Fibroblast of skin of right quadriceps (primary cell): ENCODE results near the gene NLGN4X.

Experiments
- DNase-seq: peaks from one replicate; pipeline ENCODE4 v3.0.0-alpha.2; 2013

Gene NLGN4X

GRCh38 chrX:6228720-6229119 is at the start of gene NLGN4X:
NLGN4X (minus strand) TSS chrX:6228867; CDS start chrX:6151466, 77,401 bp downstream.
- no peak for DNase-seq

- no peak for DNase-seq
Observed at GRCh38 chrX:6266041-6266440, 37.4 kb upstream of the NLGN4X start.

DNA sequence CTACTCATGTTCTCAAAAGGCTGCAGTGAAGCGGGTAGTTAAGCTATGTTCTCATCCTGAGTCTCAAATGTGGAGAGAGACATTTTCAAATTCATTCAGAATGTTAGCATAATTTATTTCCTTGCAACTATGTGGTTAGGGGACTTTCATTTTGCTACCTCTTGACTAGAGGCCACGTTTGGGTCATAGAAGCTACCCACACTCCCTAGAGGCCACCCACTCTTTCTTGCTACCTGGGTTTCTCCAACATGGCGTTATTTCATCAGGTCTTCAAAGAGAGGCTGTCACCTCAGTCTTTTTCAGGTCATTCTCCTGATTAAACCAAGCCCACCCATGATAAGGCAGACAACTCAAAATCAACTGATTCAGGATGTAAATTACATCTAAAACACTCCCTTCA is 34.3 kb upstream of the NLGN4X start:
- DNase-seq, result no peak

GRCh38 chrX:6257025-6257424 is 28.4 kb upstream of the NLGN4X start:
- no peak for DNase-seq

GRCh38 chrX:6244666-6245065 is 16.0 kb upstream of the NLGN4X start:
- DNase-seq, result no peak

- DNase-seq, result no peak
Observed at GRCh38 chrX:6238576-6238975, 9.9 kb upstream of the NLGN4X start.

DNA sequence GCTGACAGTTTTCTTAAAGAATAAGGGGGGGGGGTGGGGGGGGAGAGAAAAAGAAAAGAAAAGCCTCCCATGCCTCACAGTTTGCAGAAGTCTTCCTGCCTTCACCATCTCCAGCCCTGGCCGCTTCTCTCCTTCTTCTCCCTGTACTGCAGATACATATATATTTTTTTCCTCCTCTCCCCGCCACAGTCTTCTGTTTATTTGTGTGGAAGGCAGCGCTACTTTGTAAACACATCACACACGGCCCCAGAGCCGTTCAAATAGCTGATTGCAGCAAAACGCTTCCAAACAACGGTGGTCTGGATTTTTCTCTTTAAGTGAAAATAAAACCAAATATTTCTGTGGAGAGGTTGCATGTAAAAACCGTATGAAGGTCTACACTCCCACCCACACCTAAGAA is 732 bp downstream of the NLGN4X start:
- DNase-seq, result no peak

GRCh38 chrX:6227453-6227835 is 1.2 kb downstream of the NLGN4X start:
- DNase-seq, result no peak

DNA sequence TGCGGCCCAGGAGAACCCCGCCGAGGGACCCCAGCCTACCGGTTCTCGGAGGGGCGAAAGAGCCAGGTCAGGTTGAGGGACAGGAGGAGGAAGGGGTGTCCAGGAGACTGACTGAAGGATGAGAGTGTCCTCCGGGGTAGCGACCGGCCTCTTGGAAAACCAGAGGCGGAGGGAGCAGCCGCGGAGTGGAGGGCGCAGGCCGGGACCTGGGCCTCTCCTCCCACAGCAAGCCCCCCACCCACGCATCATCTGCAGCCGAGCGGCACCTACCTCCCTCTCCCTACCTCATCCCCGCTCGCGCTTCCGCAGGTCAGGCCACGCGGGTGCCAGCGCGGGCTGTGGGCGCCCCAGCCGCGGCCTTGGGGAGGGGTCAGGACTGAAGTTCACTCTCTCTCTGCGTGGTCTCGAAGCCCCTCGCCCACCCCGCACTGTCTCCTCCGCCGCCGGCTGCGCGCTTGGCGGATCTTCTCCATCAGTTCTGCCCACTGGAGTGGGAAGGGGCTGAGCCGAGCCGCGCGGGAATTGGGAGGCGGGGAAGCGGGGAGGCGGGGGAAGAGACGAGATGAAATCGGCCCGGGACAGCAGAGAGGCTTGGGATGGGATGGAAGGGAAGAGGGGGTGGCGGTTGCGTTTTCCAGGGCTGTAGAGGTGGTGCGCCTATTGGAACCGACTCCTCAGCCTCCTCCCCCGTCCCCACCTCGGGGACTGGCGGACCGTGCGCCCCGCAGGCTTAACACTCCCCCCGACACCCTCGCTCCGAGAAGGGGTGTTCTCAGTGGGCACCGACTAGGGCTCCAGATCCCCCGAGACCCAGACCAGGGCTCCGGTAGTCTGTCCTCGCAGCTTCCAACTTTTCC is 1.8 kb downstream of the NLGN4X start:
- no peak for DNase-seq

GRCh38 chrX:6225911-6226595 is 2.6 kb downstream of the NLGN4X start:
- no peak for DNase-seq

GRCh38 chrX:6225288-6225910 is 3.3 kb downstream of the NLGN4X start:
- DNase-seq, result no peak

GRCh38 chrX:6223516-6223915 is 5.2 kb downstream of the NLGN4X start:
- no peak for DNase-seq

DNA sequence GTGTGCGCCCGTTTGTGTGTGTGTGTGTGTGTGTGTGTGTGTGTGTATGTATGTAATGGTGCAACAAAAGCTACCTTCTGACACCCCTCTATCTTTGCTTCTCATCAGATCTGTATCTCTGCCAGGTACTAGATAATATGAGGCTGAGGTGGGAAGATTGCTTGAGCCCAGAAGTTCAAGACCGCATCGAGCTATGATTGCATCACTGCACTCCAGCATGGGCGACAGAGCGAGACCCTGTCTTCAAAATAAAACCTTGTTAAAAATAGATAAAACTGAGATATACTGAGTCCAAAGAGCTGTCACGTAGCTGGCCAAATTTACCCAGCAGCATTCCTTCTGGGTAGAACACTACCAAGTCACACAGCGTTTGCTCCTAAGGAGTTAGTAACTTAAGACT is 18.4 kb downstream of the NLGN4X start:
- no peak for DNase-seq

DNA sequence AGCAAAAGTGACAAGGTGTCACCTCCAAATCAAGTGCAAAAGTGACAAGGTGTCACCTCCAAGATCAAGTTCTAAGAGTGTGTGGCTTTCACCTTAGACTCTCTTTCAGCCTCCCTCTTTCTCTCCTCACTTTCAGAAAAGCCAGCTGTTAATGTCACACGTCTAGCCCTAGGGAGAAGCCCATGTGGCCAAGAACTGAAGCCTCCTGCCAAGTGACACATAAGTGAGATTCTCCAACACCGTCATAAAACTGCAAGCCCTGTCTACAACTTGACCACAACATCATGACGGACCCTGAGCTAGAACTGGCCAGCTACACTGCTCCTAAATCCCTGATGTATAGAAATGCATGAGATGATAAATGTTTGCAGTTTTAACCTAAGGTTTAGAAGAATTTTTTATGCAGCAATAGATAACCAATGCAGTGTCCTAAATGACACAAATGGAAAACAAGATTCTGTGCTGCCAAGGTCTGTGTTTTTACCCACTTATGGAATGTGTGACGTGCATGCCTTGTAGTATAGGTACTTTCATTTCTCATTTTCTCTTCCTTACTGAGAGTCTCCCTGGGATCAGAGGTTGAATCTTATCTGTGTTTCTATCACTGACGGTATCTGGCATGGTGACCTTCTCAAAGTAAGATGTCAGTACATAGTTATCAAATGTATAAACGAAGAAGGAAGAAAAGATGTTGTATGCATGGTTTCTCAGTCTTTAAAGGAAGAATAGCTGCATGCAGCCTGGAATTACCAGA is 25.0 kb downstream of the NLGN4X start:
- no peak for DNase-seq

GRCh38 chrX:6199486-6199885 is 29.2 kb downstream of the NLGN4X start:
- DNase-seq, result no peak

- DNase-seq, result no peak
Observed at GRCh38 chrX:6187256-6187655, 41.4 kb downstream of the NLGN4X start.

DNA sequence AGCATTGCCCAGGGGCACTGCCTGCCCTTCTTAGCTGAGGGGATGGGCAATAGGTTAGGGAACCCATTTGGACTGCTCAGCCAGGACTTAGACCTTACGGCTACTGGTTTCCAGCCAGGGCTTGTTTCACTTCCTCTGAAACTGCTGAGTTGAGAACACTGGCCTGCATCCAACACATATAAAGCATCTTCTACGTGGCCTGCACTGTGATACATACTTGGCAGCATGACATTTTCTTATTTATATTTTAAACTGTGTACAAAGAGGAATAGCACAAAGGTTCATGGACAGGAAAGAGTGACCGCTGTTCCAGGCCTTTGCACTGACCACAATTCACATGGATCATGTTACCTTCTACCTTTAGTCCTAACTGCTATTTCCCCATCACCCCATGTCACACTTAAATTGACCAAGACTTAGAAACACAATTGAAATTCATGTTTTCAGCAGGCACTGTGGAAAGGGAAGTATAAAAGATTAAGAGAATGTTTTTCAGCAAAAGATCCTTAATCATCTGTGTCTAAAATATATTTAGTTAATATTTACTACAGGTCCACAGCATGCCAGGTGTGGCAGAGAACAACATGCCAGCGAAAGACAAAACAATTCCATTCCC is 43.7 kb downstream of the NLGN4X start:
- peak; percentile 13 for DNase-seq

- no peak for DNase-seq
Observed at GRCh38 chrX:6175914-6176313, 52.8 kb downstream of the NLGN4X start.

DNA sequence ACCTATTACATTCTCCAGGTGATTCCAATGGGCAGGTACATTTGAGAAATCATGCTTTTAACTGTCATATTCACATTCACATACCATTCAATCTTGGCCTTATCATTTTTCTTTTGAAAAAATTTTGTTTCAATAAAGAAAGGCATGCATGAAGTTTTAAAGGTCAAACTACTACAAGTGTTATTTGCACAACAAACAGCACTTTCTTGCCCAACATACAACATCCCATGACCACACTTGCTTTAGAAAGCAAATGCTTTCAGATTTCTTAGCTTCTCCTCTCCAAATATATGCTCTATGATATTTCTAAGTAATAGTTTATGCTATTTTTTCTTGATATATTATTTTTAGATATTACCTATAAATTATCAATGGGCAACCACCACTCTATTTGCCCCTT is 58.2 kb downstream of the NLGN4X start:
- DNase-seq, result no peak

- DNase-seq, result no peak
Observed at GRCh38 chrX:6169407-6169806, 59.3 kb downstream of the NLGN4X start.

DNA sequence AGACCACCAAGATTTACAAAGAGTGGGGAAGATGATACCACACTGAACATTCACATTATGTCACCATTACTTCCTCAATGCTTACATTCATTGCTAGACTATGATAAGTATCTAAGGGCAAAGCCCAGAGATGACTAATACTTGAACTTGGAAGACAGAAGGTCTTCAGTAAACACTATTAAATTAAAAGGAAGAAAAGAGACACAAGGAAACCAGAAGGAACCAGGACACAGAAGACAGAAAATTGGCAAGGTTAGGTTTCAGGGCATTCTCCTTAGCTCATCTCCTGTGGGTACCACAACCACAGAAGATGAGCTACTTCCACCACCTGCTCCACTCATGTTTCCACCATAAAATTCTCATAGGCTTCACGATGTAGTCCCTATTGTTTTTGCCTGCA is 64.9 kb downstream of the NLGN4X start:
- DNase-seq, result peak; percentile 0

DNA sequence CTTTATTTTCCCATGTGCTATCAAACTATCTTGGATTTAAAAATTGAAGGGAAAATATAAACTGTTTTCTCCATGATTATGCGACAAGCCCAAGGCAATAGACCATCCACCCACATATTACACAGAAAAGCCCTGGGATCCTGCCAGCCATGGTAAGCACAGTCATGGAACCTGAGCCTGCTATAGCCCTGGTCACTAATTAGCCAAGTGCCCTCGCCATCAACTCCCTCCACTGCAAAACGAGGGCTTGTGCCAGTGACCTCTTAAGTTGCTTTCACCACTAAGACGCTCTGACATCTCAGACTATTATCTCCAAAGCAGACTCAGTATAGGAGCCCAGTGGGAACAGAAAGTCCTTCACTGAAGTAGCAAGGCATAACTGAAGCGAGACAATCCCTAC is 69.2 kb downstream of the NLGN4X start:
- no peak for DNase-seq

DNA sequence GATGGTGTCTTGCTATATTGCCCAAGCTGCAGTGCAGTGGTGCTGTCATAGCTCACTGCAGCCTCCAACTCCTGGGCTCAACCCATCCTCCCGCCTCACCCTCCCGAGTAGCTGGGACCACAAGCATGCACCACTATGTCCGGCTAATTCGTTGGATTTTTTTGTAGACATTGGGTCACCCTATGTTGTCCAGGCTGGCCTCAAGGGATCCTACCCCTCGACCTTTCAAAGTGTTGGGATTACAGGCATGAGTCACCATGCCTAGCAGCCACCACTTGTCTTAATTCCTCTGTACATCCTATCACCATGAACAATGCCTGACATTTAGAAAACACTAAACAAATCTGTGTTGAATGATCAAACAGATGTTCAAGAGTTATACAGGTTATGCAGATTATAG is 76.7 kb downstream of the NLGN4X start:
- no peak for DNase-seq
